KG1 (cell line): Measurements from ENCODE around the gene TOX2.

Source experiments
- DNase-seq: peaks from one replicate; lab custom pipeline; 2025; lab: John Stamatoyannopoulos, UW

Gene TOX2

GRCh38 chr20:43914311-43915210 lies at the start of gene TOX2:
Gene TOX2 (plus strand): TSS chr20:43914852. CDS start chr20:43914892, 40 bp downstream.
- DNase-seq = no peak

- DNase-seq = no peak
Observed at GRCh38 chr20:43868091-43868490, 46.6 kb upstream of the TOX2 start.

- no peak for DNase-seq
Observed at GRCh38 chr20:43870484-43870883, 44.2 kb upstream of the TOX2 start.

GRCh38 chr20:43878776-43879175 lies 35.9 kb upstream of the TOX2 start:
- no peak for DNase-seq

- no peak for DNase-seq
Observed at GRCh38 chr20:43893930-43894329, 20.7 kb upstream of the TOX2 start.

GRCh38 chr20:43894491-43894890 lies 20.2 kb upstream of the TOX2 start:
- no peak for DNase-seq

- DNase-seq = no peak
Observed at GRCh38 chr20:43895235-43895634, 19.4 kb upstream of the TOX2 start.

- DNase-seq = no peak
Observed at GRCh38 chr20:43899274-43900120, 15.2 kb upstream of the TOX2 start.

- DNase-seq = no peak
Observed at GRCh38 chr20:43900121-43900466, 14.6 kb upstream of the TOX2 start.

GRCh38 chr20:43900496-43900895 lies 14.2 kb upstream of the TOX2 start:
- DNase-seq = no peak

- no peak for DNase-seq
Observed at GRCh38 chr20:43901296-43901695, 13.4 kb upstream of the TOX2 start.

- DNase-seq = no peak
Observed at GRCh38 chr20:43903953-43904826, 10.5 kb upstream of the TOX2 start.

- DNase-seq = no peak
Observed at GRCh38 chr20:43904827-43905177, 9.8 kb upstream of the TOX2 start.

- no peak for DNase-seq
Observed at GRCh38 chr20:43906505-43907034, 8.1 kb upstream of the TOX2 start.

- DNase-seq = no peak
Observed at GRCh38 chr20:43909211-43909610, 5.4 kb upstream of the TOX2 start.

GRCh38 chr20:43909720-43910119 lies 4.9 kb upstream of the TOX2 start:
- DNase-seq = no peak

- no peak for DNase-seq
Observed at GRCh38 chr20:43910564-43910963, 4.1 kb upstream of the TOX2 start.

- DNase-seq = no peak
Observed at GRCh38 chr20:43911066-43911465, 3.6 kb upstream of the TOX2 start.

- DNase-seq = no peak
Observed at GRCh38 chr20:43913291-43914025, 1.2 kb upstream of the TOX2 start.

- no peak for DNase-seq
Observed at GRCh38 chr20:43915211-43916072, 790 bp downstream of the TOX2 start.
